ENCODE data around the gene CCND3. TPM values are rescaled to one million over a fixed set of nuclear protein-coding genes. Genes with fewer than 3 reads are reported as not detected.

CCND3 gene
- total and polyA plus RNA-seq, 2 of the 8 experiments (the other 6 are each of a cell fraction or from before 2014, with no cell fraction given) = 30.6 to 32.9 TPM

GRCh38 chr6:41976794-41977484, 35.3 kb upstream of the CCND3 start:
- no peak overlapping the region for H4K8ac ChIP-seq (ENCODE audit: extremely low read depth, insufficient read depth, low read length)
- no peak overlapping the region for H3K14ac ChIP-seq (ENCODE audit: insufficient read length)
- H3K36me3 ChIP-seq (ENCODE audit: control insufficient read depth in 2 of 4, insufficient read depth in 4 of 4, low read length in 3 of 4) = no peaks in the 10 kb centered on the region
- no peak overlapping the region for H2BK20ac ChIP-seq (ENCODE audit: low read length)
- no peak overlapping the region for H3K27ac ChIP-seq (ENCODE audit: low read depth, low read length)
- H3K4me2 ChIP-seq (ENCODE audit: insufficient read depth in 1 of 2, low read depth in 2 of 2, low read length in 2 of 2) = no peak overlapping the region
- H2AK5ac ChIP-seq (ENCODE audit: low read depth, low read length) = no peak overlapping the region
- no peak overlapping the region for H3K4ac ChIP-seq (replicated peaks; ENCODE audit: insufficient read length, low read depth, low read length)
- no peak overlapping the region for H3K9ac ChIP-seq (replicated peaks in 1 of 4; ENCODE audit: extremely low read depth in 1 of 4, low read depth in 3 of 4, low read length in 3 of 4)
- no peak overlapping the region for H3K4me3 ChIP-seq (ENCODE audit: extremely low read depth in 1 of 4, insufficient read depth in 2 of 4, low read depth in 3 of 4, low read length in 4 of 4)
- H3K9me3 ChIP-seq (ENCODE audit: insufficient read depth in 2 of 2, low read depth in 1 of 2, low read length in 1 of 2) = no peaks in the 10 kb centered on the region
- no peaks in the 10 kb centered on the region for H3K23me2 ChIP-seq (ENCODE audit: low read depth, low read length)
- DNase-seq (ENCODE audit: low read depth in 1 of 2, low spot score in 2 of 2) (no peak), FAIRE-seq (no peak)
- no peaks in the 10 kb centered on the region for H3K79me1 ChIP-seq (ENCODE audit: low read depth, low read length)
- H3K79me2 ChIP-seq (ENCODE audit: control insufficient read depth in 1 of 2, insufficient read depth in 2 of 2, low read length in 2 of 2) = no peaks in the 10 kb centered on the region
- H2BK120ac ChIP-seq (replicated peaks; ENCODE audit: low read depth, low read length) = no peak overlapping the region
- H3K27me3 ChIP-seq (replicated peaks in 1 of 4; ENCODE audit: control insufficient read depth in 3 of 4, extremely low read depth in 1 of 4, insufficient read depth in 3 of 4, low read length in 3 of 4) = no peaks in the 10 kb centered on the region
- no peak overlapping the region for H2BK12ac ChIP-seq (ENCODE audit: low read depth, low read length)
- POLR2A ChIA-PET (ENCODE audit: partially characterized antibody) = interaction anchor here (0.6 to 1.5 kb wide), 4 partner anchors 10 to 34 kb away, joined by 3 to 4 read pairs (median 3); no protein-coding TSS in a partner anchor
- no peak overlapping the region; the same call in 1 of the 2 replicates for H2BK15ac ChIP-seq (ENCODE audit: low read length)
- H4K5ac ChIP-seq (ENCODE audit: insufficient read length, low read depth, low read length) = no peak overlapping the region
- no peak overlapping the region for H2BK5ac ChIP-seq (ENCODE audit: low read depth, low read length)
- CTCF ChIA-PET (ENCODE audit: partially characterized antibody) = interaction anchor here (1.2 to 1.4 kb wide), 4 partner anchors 11 to 129 kb away, joined by 3 read pairs; no protein-coding TSS in a partner anchor
- no peak overlapping the region for H4K91ac ChIP-seq (replicated peaks; ENCODE audit: insufficient read length, low read length)
- no peak overlapping the region for H3K56ac ChIP-seq (replicated peaks; ENCODE audit: insufficient read length, low read depth, low read length)
- H2AFZ ChIP-seq (ENCODE audit: low read length) = no peak overlapping the region
- H3K23ac ChIP-seq (ENCODE audit: insufficient read length) = no peak overlapping the region
- 75% methylated on average over 9 of the region's 9 CpGs; no CpG with 5 or more reads in 1 of the 2 experiments for WGBS, 2 experiments (ENCODE audit: extremely low coverage in 1 of 2, insufficient coverage in 1 of 2, insufficient read length in 1 of 2, insufficient replicate concordance in 2 of 2, low coverage in 1 of 2, low lambda C conversion rate in 2 of 2, missing lambda C conversion rate in 1 of 2)
- TF ChIP-seq CEBPB (IDR thresholded peaks at IDR 0.05; ENCODE audit: low read depth, low read length) (no peak), CTBP2 (IDR thresholded peaks at IDR 0.05; ENCODE audit: borderline replicate concordance, insufficient read depth, insufficient read length, low read length) (no peak), TEAD4 (IDR thresholded peaks at IDR 0.05; ENCODE audit: low read depth, low read length) (no peak), RBBP5 (IDR thresholded peaks at IDR 0.05; ENCODE audit: borderline replicate concordance, low read depth, low read length) (no peak), POLR2AphosphoS5 (IDR thresholded peaks at IDR 0.05; ENCODE audit: low read depth, low read length) (no peak)
- no peak overlapping the region for H3K18ac ChIP-seq (ENCODE audit: extremely low read depth, low read length)
- no peaks in the 10 kb centered on the region for H4K20me1 ChIP-seq (replicated peaks in 1 of 2; ENCODE audit: control insufficient read depth in 1 of 2, insufficient read depth in 2 of 2, low read length in 2 of 2)
- H3K4me1 ChIP-seq (replicated peaks in 1 of 4; ENCODE audit: control insufficient read depth in 3 of 4, insufficient read depth in 4 of 4, low read length in 3 of 4) = no peaks in the 10 kb centered on the region

Data from H1 (cell line).